ENCODE data around the gene SEPSECS. TPM values are rescaled to one million over a fixed set of nuclear protein-coding genes. Genes with fewer than 3 reads are reported as not detected.

SEPSECS gene
- total and polyA plus RNA-seq, 9 of the 15 experiments (the other 6 are each of a cell fraction or from before 2014, with no cell fraction given): 3.9 to 17.2 (median 7.9) TPM

DNA sequence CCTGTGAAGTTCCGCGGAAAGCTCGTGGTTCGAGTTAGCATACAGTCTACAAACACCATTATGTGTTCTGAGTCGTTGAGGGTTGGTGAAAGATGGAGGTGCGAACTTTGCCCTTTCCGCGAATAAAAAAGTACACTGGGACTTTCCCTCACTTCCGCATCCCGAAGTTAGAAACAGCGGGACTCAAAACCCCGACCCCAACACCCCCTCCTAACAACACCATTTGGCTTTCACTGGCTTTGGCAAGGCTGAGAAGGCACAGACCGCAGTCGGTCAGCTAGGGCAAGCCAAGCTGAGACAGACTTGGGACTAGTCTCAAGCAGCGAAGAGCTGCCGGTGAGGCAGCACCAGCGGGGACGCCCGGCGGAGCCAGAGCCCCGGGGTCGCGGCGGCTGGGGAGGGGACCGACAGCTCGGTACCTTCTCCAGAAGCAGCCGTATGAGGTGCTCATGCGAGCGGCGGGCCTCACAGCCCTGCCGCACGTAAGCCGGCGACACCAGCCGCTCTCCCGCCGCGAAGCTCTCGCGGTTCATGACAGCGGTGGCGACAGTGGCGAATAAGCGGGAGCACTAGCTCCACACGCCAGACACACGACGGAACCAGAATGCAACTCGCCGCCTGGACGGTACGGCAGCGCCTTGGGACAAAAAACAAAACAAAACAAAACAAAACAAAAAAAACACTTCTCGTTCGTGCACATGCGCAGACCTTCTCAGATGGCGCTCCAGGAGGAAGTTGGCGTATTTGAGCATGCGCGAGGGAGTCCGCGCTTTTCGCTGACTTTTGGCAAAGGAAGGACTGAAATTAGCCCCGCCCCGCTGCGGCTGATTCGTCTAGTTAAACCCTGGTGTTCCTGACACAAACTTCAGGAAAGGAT is at the start of gene SEPSECS (continued):
- TF ChIP-seq, protein P1, sequence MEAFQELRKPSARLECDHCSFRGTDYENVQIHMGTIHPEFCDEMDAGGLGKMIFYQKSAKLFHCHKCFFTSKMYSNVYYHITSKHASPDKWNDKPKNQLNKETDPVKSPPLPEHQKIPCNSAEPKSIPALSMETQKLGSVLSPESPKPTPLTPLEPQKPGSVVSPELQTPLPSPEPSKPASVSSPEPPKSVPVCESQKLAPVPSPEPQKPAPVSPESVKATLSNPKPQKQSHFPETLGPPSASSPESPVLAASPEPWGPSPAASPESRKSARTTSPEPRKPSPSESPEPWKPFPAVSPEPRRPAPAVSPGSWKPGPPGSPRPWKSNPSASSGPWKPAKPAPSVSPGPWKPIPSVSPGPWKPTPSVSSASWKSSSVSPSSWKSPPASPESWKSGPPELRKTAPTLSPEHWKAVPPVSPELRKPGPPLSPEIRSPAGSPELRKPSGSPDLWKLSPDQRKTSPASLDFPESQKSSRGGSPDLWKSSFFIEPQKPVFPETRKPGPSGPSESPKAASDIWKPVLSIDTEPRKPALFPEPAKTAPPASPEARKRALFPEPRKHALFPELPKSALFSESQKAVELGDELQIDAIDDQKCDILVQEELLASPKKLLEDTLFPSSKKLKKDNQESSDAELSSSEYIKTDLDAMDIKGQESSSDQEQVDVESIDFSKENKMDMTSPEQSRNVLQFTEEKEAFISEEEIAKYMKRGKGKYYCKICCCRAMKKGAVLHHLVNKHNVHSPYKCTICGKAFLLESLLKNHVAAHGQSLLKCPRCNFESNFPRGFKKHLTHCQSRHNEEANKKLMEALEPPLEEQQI (IDR thresholded peaks at IDR 0.05): no peak
- TF ChIP-seq JUND (IDR thresholded peaks at IDR 0.05; ENCODE audit: borderline replicate concordance, low read depth, low read length) (peak; percentile 26; the same call in 1 of the 2 replicates), JUND (tag; IDR thresholded peaks at IDR 0.05; ENCODE audit: borderline replicate concordance, low read depth, low read length) (no peak; the same call in 2 of the 3 replicates), POLR3A (IDR thresholded peaks at IDR 0.05; ENCODE audit: borderline replicate concordance, extremely low read depth, insufficient read depth, insufficient read length) (no peak), NR2F6 (CRISPR knock-in tag; IDR thresholded peaks at IDR 0.05) (no peak), POLR2AphosphoS2 (IDR thresholded peaks at IDR 0.05; ENCODE audit: low read length) (no peak; the same call in 1 of the 2 replicates), KHSRP (IDR thresholded peaks at IDR 0.05) (no peak), GTF2A2 (tag; IDR thresholded peaks at IDR 0.05) (no peak), ZNF384 (IDR thresholded peaks at IDR 0.05; ENCODE audit: low read depth, low read length) (peak; percentile 97), U2AF2 (optimal IDR thresholded peaks at IDR 0.05; ENCODE audit: low read depth, low read length) (no peak), CBX3 (IDR thresholded peaks at IDR 0.05; ENCODE audit: borderline replicate concordance in 1 of 2, low read length in 2 of 2) (peak in 1 of 2 experiments; percentile 89; a peak in 1 of 3 replicates), NFE2 (IDR thresholded peaks at IDR 0.05; ENCODE audit: low read depth) (peak; percentile 41; the same call in 1 of the 2 replicates), MCM5 (IDR thresholded peaks at IDR 0.05; ENCODE audit: low read depth) (no peak), ZNF197 (CRISPR knock-in tag; IDR thresholded peaks at IDR 0.05; ENCODE audit: low read depth) (no peak)
- TF ChIP-seq, protein P2, sequence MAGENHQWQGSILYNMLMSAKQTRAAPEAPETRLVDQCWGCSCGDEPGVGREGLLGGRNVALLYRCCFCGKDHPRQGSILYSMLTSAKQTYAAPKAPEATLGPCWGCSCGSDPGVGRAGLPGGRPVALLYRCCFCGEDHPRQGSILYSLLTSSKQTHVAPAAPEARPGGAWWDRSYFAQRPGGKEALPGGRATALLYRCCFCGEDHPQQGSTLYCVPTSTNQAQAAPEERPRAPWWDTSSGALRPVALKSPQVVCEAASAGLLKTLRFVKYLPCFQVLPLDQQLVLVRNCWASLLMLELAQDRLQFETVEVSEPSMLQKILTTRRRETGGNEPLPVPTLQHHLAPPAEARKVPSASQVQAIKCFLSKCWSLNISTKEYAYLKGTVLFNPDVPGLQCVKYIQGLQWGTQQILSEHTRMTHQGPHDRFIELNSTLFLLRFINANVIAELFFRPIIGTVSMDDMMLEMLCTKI (IDR thresholded peaks at IDR 0.05; ENCODE audit: partially characterized antibody): no peak
- TF ChIP-seq, protein P3, sequence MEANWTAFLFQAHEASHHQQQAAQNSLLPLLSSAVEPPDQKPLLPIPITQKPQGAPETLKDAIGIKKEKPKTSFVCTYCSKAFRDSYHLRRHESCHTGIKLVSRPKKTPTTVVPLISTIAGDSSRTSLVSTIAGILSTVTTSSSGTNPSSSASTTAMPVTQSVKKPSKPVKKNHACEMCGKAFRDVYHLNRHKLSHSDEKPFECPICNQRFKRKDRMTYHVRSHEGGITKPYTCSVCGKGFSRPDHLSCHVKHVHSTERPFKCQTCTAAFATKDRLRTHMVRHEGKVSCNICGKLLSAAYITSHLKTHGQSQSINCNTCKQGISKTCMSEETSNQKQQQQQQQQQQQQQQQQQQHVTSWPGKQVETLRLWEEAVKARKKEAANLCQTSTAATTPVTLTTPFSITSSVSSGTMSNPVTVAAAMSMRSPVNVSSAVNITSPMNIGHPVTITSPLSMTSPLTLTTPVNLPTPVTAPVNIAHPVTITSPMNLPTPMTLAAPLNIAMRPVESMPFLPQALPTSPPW (CRISPR knock-in tag; IDR thresholded peaks at IDR 0.05): no peak
- TF ChIP-seq, protein P4, sequence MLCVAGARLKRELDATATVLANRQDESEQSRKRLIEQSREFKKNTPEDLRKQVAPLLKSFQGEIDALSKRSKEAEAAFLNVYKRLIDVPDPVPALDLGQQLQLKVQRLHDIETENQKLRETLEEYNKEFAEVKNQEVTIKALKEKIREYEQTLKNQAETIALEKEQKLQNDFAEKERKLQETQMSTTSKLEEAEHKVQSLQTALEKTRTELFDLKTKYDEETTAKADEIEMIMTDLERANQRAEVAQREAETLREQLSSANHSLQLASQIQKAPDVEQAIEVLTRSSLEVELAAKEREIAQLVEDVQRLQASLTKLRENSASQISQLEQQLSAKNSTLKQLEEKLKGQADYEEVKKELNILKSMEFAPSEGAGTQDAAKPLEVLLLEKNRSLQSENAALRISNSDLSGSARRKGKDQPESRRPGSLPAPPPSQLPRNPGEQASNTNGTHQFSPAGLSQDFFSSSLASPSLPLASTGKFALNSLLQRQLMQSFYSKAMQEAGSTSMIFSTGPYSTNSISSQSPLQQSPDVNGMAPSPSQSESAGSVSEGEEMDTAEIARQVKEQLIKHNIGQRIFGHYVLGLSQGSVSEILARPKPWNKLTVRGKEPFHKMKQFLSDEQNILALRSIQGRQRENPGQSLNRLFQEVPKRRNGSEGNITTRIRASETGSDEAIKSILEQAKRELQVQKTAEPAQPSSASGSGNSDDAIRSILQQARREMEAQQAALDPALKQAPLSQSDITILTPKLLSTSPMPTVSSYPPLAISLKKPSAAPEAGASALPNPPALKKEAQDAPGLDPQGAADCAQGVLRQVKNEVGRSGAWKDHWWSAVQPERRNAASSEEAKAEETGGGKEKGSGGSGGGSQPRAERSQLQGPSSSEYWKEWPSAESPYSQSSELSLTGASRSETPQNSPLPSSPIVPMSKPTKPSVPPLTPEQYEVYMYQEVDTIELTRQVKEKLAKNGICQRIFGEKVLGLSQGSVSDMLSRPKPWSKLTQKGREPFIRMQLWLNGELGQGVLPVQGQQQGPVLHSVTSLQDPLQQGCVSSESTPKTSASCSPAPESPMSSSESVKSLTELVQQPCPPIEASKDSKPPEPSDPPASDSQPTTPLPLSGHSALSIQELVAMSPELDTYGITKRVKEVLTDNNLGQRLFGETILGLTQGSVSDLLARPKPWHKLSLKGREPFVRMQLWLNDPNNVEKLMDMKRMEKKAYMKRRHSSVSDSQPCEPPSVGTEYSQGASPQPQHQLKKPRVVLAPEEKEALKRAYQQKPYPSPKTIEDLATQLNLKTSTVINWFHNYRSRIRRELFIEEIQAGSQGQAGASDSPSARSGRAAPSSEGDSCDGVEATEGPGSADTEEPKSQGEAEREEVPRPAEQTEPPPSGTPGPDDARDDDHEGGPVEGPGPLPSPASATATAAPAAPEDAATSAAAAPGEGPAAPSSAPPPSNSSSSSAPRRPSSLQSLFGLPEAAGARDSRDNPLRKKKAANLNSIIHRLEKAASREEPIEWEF (CRISPR knock-in tag; IDR thresholded peaks at IDR 0.05): no peak
